ENCODE results near the gene ELAVL2.

DNA sequence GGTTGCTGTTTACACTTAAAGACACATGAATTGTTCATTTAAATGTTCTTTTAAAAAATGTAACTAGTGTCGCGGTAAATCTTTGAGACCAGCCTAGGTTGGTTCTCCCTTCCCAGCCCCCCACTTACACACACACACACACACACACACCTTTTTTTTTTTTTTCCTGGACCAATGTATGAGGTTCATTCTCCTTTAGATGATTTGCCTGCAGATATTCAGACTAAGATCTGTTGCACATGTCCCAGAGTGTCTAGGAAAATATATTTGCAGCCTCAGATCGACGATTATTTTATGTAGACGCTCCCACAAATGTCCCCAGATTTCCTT is 4.4 kb upstream of the ELAVL2 start:
- TF ChIP-seq, protein P1, sequence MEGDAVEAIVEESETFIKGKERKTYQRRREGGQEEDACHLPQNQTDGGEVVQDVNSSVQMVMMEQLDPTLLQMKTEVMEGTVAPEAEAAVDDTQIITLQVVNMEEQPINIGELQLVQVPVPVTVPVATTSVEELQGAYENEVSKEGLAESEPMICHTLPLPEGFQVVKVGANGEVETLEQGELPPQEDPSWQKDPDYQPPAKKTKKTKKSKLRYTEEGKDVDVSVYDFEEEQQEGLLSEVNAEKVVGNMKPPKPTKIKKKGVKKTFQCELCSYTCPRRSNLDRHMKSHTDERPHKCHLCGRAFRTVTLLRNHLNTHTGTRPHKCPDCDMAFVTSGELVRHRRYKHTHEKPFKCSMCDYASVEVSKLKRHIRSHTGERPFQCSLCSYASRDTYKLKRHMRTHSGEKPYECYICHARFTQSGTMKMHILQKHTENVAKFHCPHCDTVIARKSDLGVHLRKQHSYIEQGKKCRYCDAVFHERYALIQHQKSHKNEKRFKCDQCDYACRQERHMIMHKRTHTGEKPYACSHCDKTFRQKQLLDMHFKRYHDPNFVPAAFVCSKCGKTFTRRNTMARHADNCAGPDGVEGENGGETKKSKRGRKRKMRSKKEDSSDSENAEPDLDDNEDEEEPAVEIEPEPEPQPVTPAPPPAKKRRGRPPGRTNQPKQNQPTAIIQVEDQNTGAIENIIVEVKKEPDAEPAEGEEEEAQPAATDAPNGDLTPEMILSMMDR (IDR thresholded peaks at IDR 0.05): no peak
- no peak for TF ChIP-seq EZH2phosphoT487 (IDR thresholded peaks at IDR 0.05)
- no peak for TF ChIP-seq EZH2 (IDR thresholded peaks at IDR 0.05)
